DMS153 treated with DMSO at 0.1 percent for 48 hours (cell line): ENCODE results near the gene SLC48A1.

Experiments used
- DNase-seq: peaks from one replicate; lab custom pipeline; 2025; ENCODE audit not compliant: unreplicated experiment; lab: John Stamatoyannopoulos, UW

The SLC48A1 gene

GRCh38 chr12:47773062-47773857 lies at the start of gene SLC48A1:
Gene SLC48A1 (plus strand): TSS chr12:47773238. CDS start chr12:47773305, 67 bp downstream.
- DNase-seq: peak; percentile 30

GRCh38 chr12:47725091-47725772 lies 47.8 kb upstream of the SLC48A1 start, which contains the start of gene ENDOU:
Gene ENDOU (minus strand): TSS chr12:47725490. CDS start chr12:47725413, 77 bp downstream.
- DNase-seq: no peak

GRCh38 chr12:47725893-47726292 lies 47.1 kb upstream of the SLC48A1 start:
- DNase-seq: no peak

GRCh38 chr12:47729233-47729632 lies 43.8 kb upstream of the SLC48A1 start:
- no peak for DNase-seq

GRCh38 chr12:47730341-47730744 lies 42.7 kb upstream of the SLC48A1 start:
- no peak for DNase-seq

- DNase-seq: no peak
These were observed 41.3 kb upstream of the SLC48A1 start for GRCh38 chr12:47731723-47732122.

GRCh38 chr12:47732504-47732903 lies 40.5 kb upstream of the SLC48A1 start:
- no peak for DNase-seq

GRCh38 chr12:47733142-47733541 lies 39.9 kb upstream of the SLC48A1 start:
- no peak for DNase-seq

GRCh38 chr12:47734725-47735480 lies 38.1 kb upstream of the SLC48A1 start:
- DNase-seq: no peak

GRCh38 chr12:47735649-47736048 lies 37.4 kb upstream of the SLC48A1 start:
- no peak for DNase-seq

GRCh38 chr12:47736216-47736615 lies 36.8 kb upstream of the SLC48A1 start:
- no peak for DNase-seq

- no peak for DNase-seq
These were observed 36.0 kb upstream of the SLC48A1 start for GRCh38 chr12:47736877-47737676.

GRCh38 chr12:47737936-47738594 lies 35.0 kb upstream of the SLC48A1 start:
- no peak for DNase-seq

- DNase-seq: no peak
These were observed 33.7 kb upstream of the SLC48A1 start for GRCh38 chr12:47739297-47739696.

- DNase-seq: no peak
These were observed 33.1 kb upstream of the SLC48A1 start for GRCh38 chr12:47739979-47740378.

GRCh38 chr12:47740606-47741339 lies 32.3 kb upstream of the SLC48A1 start:
- no peak for DNase-seq

GRCh38 chr12:47741340-47741703 lies 31.7 kb upstream of the SLC48A1 start:
- peak; percentile 97 for DNase-seq

GRCh38 chr12:47742253-47742825 lies 30.7 kb upstream of the SLC48A1 start:
- DNase-seq: peak; percentile 33

- no peak for DNase-seq
These were observed 29.7 kb upstream of the SLC48A1 start for GRCh38 chr12:47743311-47743860.
